Endothelial cell of umbilical vein (primary cell): Measurements from ENCODE around the gene NEU4. TPM values are rescaled to one million over a fixed set of nuclear protein-coding genes. Genes with fewer than 3 reads are reported as not detected.

Experiments used
- BruUV-seq: library from RNA; stranded (reverse); fragments of 400-500 nt; replicated peaks from 2 replicates; lab custom pipeline; 2021; lab: Mats Ljungman, UMichigan
- CTCF ChIA-PET: fragments of 300-600, 350-600 bp; sonication (Branson Sonifier 250); formaldehyde crosslinking; loops from one replicate; lab custom pipeline; 2021; ENCODE audit warnings: antibody characterized with exemption, inconsistent platforms; lab: Charles Lee
- POLR2A ChIA-PET: fragments of 300-600, 350-600 bp; sonication (Branson Sonifier 250); formaldehyde crosslinking; loops from one replicate; lab custom pipeline; 2021; ENCODE audit warnings: antibody characterized with exemption, inconsistent platforms; lab: Charles Lee
- DNase-seq: peaks from one replicate; pipeline ENCODE4 v3.0.0-alpha.2; 2011; ENCODE audit warnings: low read depth, low spot score
- FAIRE-seq: peaks from 2 replicates; lab custom pipeline; 2011; peaks lifted over from hg19 to GRCh38; lab: Jason Lieb, UNC
- H2AFZ ChIP-seq: 2 replicates; pipeline ENCODE4 v1.6.0; 2012; ENCODE audit warnings: low read depth, low read length, control low read depth, inconsistent platforms
- H3K27ac ChIP-seq: 2 replicates; pipeline ENCODE4 v1.5.1; 2011; ENCODE audit warnings: low read depth, mild to moderate bottlenecking, control low read depth, low read length, moderate library complexity; ENCODE audit not compliant: insufficient read depth
- H3K27me3 ChIP-seq, 2 experiments: 2 replicates each; pipeline versions ENCODE4 v1.6.0 to v1.6.1; 2011; ENCODE audit warnings: low read length in 2 of 2, mixed read lengths in 1 of 2; ENCODE audit not compliant: control insufficient read depth in 2 of 2, insufficient read depth in 2 of 2
- H3K36me3 ChIP-seq, 2 experiments: 2 replicates in 1 of 2; 3 replicates in 1 of 2; pipeline ENCODE4 v1.5.1; 2011; ENCODE audit warnings: low read length in 2 of 2, mild to moderate bottlenecking in 1 of 2, moderate library complexity in 1 of 2; ENCODE audit not compliant: control insufficient read depth in 2 of 2, insufficient read depth in 2 of 2; ENCODE audit errors: extremely low read depth in 1 of 2
- H3K4me1 ChIP-seq: 3 replicates; pipeline ENCODE4 v1.5.1; 2011; ENCODE audit warnings: mild to moderate bottlenecking, low read length; ENCODE audit not compliant: control insufficient read depth, insufficient read depth; ENCODE audit errors: extremely low read depth
- H3K4me2 ChIP-seq: 2 replicates; pipeline ENCODE4 v1.6.1; 2011; ENCODE audit warnings: low read length, control low read depth, mixed read lengths; ENCODE audit not compliant: insufficient read depth
- H3K4me3 ChIP-seq, 3 experiments: fragments of 200-600 bp in 1 of 3; sonication (generic), shearing (Covaris generic) in 1 of 3; replicated peaks in 1 of 3; 2 replicates each; pipeline ENCODE4 v1.5.1; 2011 to 2016; ENCODE audit warnings: control low read depth in 3 of 3, low read length in 3 of 3, mild to moderate bottlenecking in 2 of 3, inconsistent platforms in 1 of 3, low read depth in 1 of 3, moderate library complexity in 1 of 3; ENCODE audit not compliant: insufficient read depth in 1 of 3
- H3K79me2 ChIP-seq: 2 replicates; pipeline ENCODE4 v1.6.0; 2012; ENCODE audit warnings: low read length, inconsistent platforms; ENCODE audit not compliant: control insufficient read depth, insufficient read depth
- H3K9ac ChIP-seq: replicated peaks from 2 replicates; pipeline ENCODE3; 2011; ENCODE audit warnings: low read length, control low read depth; ENCODE audit not compliant: insufficient read depth; ENCODE audit errors: extremely low read depth
- H3K9me1 ChIP-seq: replicated peaks from 3 replicates; pipeline ENCODE4 v1.6.0; 2011; ENCODE audit warnings: mild to moderate bottlenecking, low read length; ENCODE audit not compliant: control insufficient read depth, insufficient read depth; ENCODE audit errors: extremely low read depth
- H3K9me3 ChIP-seq: replicated peaks from 2 replicates; pipeline ENCODE4 v1.5.1; 2012; ENCODE audit warnings: low read length, inconsistent platforms; ENCODE audit not compliant: control insufficient read depth, insufficient read depth
- H4K20me1 ChIP-seq: replicated peaks from 2 replicates; pipeline ENCODE3; 2011; ENCODE audit warnings: mild to moderate bottlenecking, low read length; ENCODE audit not compliant: control insufficient read depth, insufficient read depth; ENCODE audit errors: extremely low read depth
- CTCF ChIP-seq, 2 donors: IDR thresholded peaks; 1 replicate in 1 of 2; 2 replicates in 1 of 2; pipeline ENCODE4 v1.5.1; 2011; ENCODE audit warnings: low read length in 2 of 2, mild to moderate bottlenecking in 2 of 2, moderate library complexity in 2 of 2, control low read depth in 1 of 2, inconsistent platforms in 1 of 2, low read depth in 1 of 2; ENCODE audit not compliant: insufficient read depth in 1 of 2; ENCODE audit errors: extremely low read depth in 1 of 2
- EZH2 ChIP-seq: IDR thresholded peaks from 2 replicates; pipeline ENCODE4 v1.6.1; 2012; ENCODE audit warnings: borderline replicate concordance, low read depth, mild to moderate bottlenecking, moderate library complexity, low read length, inconsistent platforms; ENCODE audit not compliant: severe bottlenecking
- FOS ChIP-seq: IDR thresholded peaks from 2 replicates; pipeline ENCODE4 v1.6.1; 2011; ENCODE audit warnings: mild to moderate bottlenecking, low read length, moderate library complexity, borderline replicate concordance; ENCODE audit not compliant: insufficient read depth
- GATA2 ChIP-seq: IDR thresholded peaks from 2 replicates; pipeline ENCODE4 v1.7.0; 2011; ENCODE audit warnings: low read depth, mild to moderate bottlenecking, moderate library complexity, mixed read lengths, low read length; ENCODE audit not compliant: insufficient read length, insufficient read depth
- JUN ChIP-seq: IDR thresholded peaks from 2 replicates; pipeline ENCODE4 v1.6.1; 2011; ENCODE audit warnings: borderline replicate concordance, low read depth; ENCODE audit not compliant: insufficient read length, insufficient read depth
- MAX ChIP-seq: IDR thresholded peaks from 2 replicates; pipeline ENCODE4 v1.6.1; 2011; ENCODE audit not compliant: insufficient read depth, insufficient read length
- MYC ChIP-seq: IDR thresholded peaks from one replicate; pipeline ENCODE4 v1.6.1; 2011; ENCODE audit warnings: mild to moderate bottlenecking, low read depth, low read length
- POLR2A ChIP-seq: IDR thresholded peaks from 2 replicates; pipeline ENCODE4 v1.6.1; 2012; ENCODE audit warnings: low read depth, mild to moderate bottlenecking, control low read depth, low read length
- POLR2AphosphoS5 ChIP-seq: IDR thresholded peaks from 2 replicates; pipeline ENCODE4 v1.6.1; 2012; ENCODE audit warnings: low read depth, mild to moderate bottlenecking, control low read depth, low read length, moderate library complexity; ENCODE audit not compliant: insufficient read depth
- dilution Hi-C: fragments of 300-500 bp; cut with MboI; formaldehyde crosslinking; loops from one replicate; pipeline ENCODE4 v1.15.0; 2019; ENCODE audit warnings: low sequenced_read_pairs; ENCODE audit not compliant: extremely low pct_ligation_motif_present
- intact Hi-C: fragments of 100-400 bp; cut with micrococcal nuclease; formaldehyde crosslinking; loops from one replicate; pipeline ENCODE4 v1.10.0; 2022
- polyA plus RNA-seq, 4 experiments: library from polyadenylated mRNA; depleted of rRNA in 3 of 4; stranded (reverse) in 3 of 4; unstranded in 1 of 4; fragments of >200 nt; gene quantifications; 2 replicates each; pipeline versions ENCODE4 v1.2.1 to v1.2.3, GENCODE V29; 2011 to 2012; ENCODE audit warnings: missing spikeins in 1 of 4
- total RNA-seq: library from RNA; stranded (reverse); gene quantifications from 2 replicates; pipeline ENCODE4 v1.2.3, GENCODE V29; 2021

Gene NEU4
- total and polyA plus RNA-seq, 2 donors (not counting 3 experiments of a cell fraction or from before 2014, with no cell fraction given) = not detected

- Histone ChIP-seq H3K4me3 (no peak overlapping the region), H3K9me3 (no peaks in the 10 kb centered on the region), H4K20me1 (no peaks in the 10 kb centered on the region), H3K9me1 (no peaks in the 10 kb centered on the region), H3K9ac (no peak overlapping the region), H3K27me3 (peaks cover 0 to 6% of the 10 kb centered on the region in 2 experiments), H3K27ac (no peak overlapping the region), H3K4me1 (no peaks in the 10 kb centered on the region), H2AFZ (no peak overlapping the region), H3K79me2 (no peaks in the 10 kb centered on the region), H3K4me2 (no peak overlapping the region), H3K36me3 (no peaks in the 10 kb centered on the region)
- FAIRE-seq (peak; percentile 63), DNase-seq (no peak)
- no TSS peak for BruUV-seq
- dilution Hi-C loops = no loop called here
- ChIA-PET CTCF (no interaction called here), POLR2A (no interaction called here)
- intact Hi-C loops = no loop called here
- TF ChIP-seq FOS (no peak), MYC (no peak), MAX (no peak), CTCF (IDR thresholded peaks at IDR 0.05; ENCODE audit: extremely low read depth in 1 of 2, insufficient read depth in 1 of 2, low read depth in 1 of 2, low read length in 2 of 2) (no peak), GATA2 (no peak), POLR2A (no peak), EZH2 (no peak), JUN (no peak), POLR2AphosphoS5 (no peak)
Measured at GRCh38 chr2:241863536-241863954, 54.6 kb downstream of the NEU4 start.
